ENCODE data around the gene UVRAG.
"Not testable (repeated sequence)": the region's sequence is repeated elsewhere in the genome, so short reads cannot be mapped to it uniquely, and the experiment has no call there.

Gene UVRAG

DNA sequence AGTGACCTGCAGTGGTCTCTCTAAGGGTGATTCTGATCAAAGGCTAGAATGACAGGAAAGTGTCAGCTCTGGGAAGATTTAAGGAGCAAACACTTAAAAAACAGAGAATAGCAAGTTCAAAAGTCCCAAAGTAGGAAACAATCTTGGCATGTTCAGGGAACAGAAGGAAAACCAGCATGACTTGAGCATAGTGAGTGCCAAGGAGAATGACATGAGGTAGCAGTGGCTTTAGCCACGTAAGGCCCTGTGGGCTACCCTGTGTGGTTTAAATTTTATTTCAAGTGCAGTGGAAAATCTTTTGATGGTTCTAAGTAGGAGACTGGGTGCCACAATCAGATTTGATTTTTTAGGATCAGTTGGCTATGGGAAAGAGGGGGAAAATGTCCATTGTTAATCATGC is 241.9 kb downstream of the UVRAG start:
- no peak overlapping the region for H3K4me3 ChIP-seq (ENCODE audit: low read depth, low read length)
- peaks cover 0 to 2% of the 10 kb centered on the region in 2 experiments; a peak in 1 of 3 replicates for H3K36me3 ChIP-seq (ENCODE audit: control insufficient read depth in 2 of 2, insufficient read depth in 1 of 2, low read length in 2 of 2)
- ChIA-PET POLR2A (no interaction called here), CTCF (no interaction called here)
- no peaks in the 10 kb centered on the region for H3K4me1 ChIP-seq (ENCODE audit: control insufficient read depth, insufficient read depth, low read length)
- H3K9me3 ChIP-seq (ENCODE audit: control insufficient read depth, insufficient read depth, low read depth, low read length): no peaks in the 10 kb centered on the region
- H3K27ac ChIP-seq (ENCODE audit: extremely low read depth, low read depth, low read length): no peak overlapping the region
- no peak for TF ChIP-seq HOXA7 (CRISPR knock-in tag; IDR thresholded peaks at IDR 0.05; ENCODE audit: borderline replicate concordance)
- TF ChIP-seq ZNF2 (tag by site-specific recombination; IDR thresholded peaks at IDR 0.05): no peak
- no peak for TF ChIP-seq SETDB1 (IDR thresholded peaks at IDR 0.05; ENCODE audit: insufficient read length, low read length)
- TF ChIP-seq FEZF1 (tag by site-specific recombination; IDR thresholded peaks at IDR 0.05): no peak
- TF ChIP-seq ZNF561 (tag by site-specific recombination; IDR thresholded peaks at IDR 0.05; ENCODE audit: borderline replicate concordance): no peak
- no peak for TF ChIP-seq ZNF544 (tag by site-specific recombination; IDR thresholded peaks at IDR 0.05)
- TF ChIP-seq YY2 (tag by site-specific recombination; IDR thresholded peaks at IDR 0.05): no peak
- TF ChIP-seq ZNF211 (tag by site-specific recombination; IDR thresholded peaks at IDR 0.05; ENCODE audit: low read depth): no peak
- TF ChIP-seq ZNF76 (tag by site-specific recombination; IDR thresholded peaks at IDR 0.05; ENCODE audit: borderline replicate concordance, low read depth): no peak

DNA sequence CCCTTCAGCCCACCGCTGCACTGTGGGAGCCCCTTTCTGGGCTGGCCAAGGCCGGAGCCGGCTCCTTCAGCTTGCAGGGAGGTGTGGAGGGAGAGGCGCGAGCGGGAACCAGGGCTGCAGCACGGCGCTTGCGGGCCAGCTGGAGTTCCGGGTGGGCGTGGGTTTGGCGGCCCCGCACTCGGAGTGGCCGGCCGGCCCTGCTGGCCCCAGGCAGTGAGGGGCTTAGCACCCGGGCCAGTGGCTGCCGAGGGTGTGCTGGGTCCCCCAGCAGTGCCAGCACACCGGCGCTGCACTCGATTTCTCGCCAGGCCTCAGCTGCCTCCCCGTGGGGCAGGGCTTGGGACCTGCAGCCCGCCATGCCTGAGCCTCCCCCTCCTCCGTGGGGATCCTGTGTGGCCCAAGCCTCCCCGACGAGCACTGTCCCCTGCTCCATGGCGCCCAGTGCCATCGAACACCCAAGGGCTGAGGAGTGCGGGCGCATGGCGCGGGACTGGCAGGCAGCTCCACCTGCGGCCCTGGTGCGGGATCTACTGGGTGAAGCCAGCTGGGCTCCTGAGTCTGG is 245.5 kb downstream of the UVRAG start:
- CTCF ChIA-PET; H3K9me3 ChIP-seq (ENCODE audit: control insufficient read depth, insufficient read depth, low read depth, low read length); H3K4me1 ChIP-seq (ENCODE audit: control insufficient read depth, insufficient read depth, low read length); H3K36me3 ChIP-seq (ENCODE audit: control insufficient read depth in 2 of 2, insufficient read depth in 1 of 2, low read length in 2 of 2); H3K27ac ChIP-seq (ENCODE audit: extremely low read depth, low read depth, low read length); POLR2A ChIA-PET; H3K4me3 ChIP-seq (ENCODE audit: low read depth, low read length): not testable (repeated sequence)

DNA sequence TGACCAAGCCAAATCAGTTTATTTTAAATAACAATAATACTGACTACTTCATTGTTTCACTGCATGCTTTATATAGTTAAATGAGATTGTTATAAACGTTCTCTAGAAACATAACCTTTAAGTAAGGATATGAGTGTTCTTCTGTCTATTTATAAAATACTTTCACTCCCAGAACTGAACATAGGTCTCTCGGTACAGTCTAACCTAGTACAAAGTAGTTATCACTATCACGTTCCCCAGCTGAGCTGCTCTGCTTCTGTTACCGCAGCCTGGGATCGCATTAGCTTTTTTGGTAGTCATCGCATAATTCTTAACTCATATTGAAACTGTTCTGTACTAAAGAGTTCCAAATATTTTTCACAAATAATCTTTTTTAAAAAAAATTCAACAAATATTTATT is 247.7 kb downstream of the UVRAG start:
- CTCF ChIA-PET: no interaction called here
- TF ChIP-seq, protein P1, sequence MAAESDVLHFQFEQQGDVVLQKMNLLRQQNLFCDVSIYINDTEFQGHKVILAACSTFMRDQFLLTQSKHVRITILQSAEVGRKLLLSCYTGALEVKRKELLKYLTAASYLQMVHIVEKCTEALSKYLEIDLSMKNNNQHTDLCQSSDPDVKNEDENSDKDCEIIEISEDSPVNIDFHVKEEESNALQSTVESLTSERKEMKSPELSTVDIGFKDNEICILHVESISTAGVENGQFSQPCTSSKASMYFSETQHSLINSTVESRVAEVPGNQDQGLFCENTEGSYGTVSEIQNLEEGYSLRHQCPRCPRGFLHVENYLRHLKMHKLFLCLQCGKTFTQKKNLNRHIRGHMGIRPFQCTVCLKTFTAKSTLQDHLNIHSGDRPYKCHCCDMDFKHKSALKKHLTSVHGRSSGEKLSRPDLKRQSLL (tag by site-specific recombination; IDR thresholded peaks at IDR 0.05): no peak
- TF ChIP-seq ZNF121 (tag by site-specific recombination; IDR thresholded peaks at IDR 0.05): no peak
- no peak for TF ChIP-seq ZFP37 (tag by site-specific recombination; IDR thresholded peaks at IDR 0.05)
- TF ChIP-seq ZSCAN16 (tag by site-specific recombination; IDR thresholded peaks at IDR 0.05): no peak
- TF ChIP-seq, protein P2, sequence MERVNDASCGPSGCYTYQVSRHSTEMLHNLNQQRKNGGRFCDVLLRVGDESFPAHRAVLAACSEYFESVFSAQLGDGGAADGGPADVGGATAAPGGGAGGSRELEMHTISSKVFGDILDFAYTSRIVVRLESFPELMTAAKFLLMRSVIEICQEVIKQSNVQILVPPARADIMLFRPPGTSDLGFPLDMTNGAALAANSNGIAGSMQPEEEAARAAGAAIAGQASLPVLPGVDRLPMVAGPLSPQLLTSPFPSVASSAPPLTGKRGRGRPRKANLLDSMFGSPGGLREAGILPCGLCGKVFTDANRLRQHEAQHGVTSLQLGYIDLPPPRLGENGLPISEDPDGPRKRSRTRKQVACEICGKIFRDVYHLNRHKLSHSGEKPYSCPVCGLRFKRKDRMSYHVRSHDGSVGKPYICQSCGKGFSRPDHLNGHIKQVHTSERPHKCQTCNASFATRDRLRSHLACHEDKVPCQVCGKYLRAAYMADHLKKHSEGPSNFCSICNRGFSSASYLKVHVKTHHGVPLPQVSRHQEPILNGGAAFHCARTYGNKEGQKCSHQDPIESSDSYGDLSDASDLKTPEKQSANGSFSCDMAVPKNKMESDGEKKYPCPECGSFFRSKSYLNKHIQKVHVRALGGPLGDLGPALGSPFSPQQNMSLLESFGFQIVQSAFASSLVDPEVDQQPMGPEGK (tag by site-specific recombination; IDR thresholded peaks at IDR 0.05): no peak
- TF ChIP-seq ZNF16 (tag by site-specific recombination; IDR thresholded peaks at IDR 0.05; ENCODE audit: low read depth): no peak
- TF ChIP-seq ZNF133 (tag by site-specific recombination; IDR thresholded peaks at IDR 0.05): no peak
- no peak for TF ChIP-seq ZNF777 (tag by site-specific recombination; IDR thresholded peaks at IDR 0.05; ENCODE audit: borderline replicate concordance)
- TF ChIP-seq, protein P3, sequence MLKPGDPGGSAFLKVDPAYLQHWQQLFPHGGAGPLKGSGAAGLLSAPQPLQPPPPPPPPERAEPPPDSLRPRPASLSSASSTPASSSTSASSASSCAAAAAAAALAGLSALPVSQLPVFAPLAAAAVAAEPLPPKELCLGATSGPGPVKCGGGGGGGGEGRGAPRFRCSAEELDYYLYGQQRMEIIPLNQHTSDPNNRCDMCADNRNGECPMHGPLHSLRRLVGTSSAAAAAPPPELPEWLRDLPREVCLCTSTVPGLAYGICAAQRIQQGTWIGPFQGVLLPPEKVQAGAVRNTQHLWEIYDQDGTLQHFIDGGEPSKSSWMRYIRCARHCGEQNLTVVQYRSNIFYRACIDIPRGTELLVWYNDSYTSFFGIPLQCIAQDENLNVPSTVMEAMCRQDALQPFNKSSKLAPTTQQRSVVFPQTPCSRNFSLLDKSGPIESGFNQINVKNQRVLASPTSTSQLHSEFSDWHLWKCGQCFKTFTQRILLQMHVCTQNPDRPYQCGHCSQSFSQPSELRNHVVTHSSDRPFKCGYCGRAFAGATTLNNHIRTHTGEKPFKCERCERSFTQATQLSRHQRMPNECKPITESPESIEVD (tag by site-specific recombination; IDR thresholded peaks at IDR 0.05): no peak
- TF ChIP-seq ZNF544 (tag by site-specific recombination; IDR thresholded peaks at IDR 0.05): no peak
- Histone ChIP-seq H3K4me1 (ENCODE audit: control insufficient read depth, insufficient read depth, low read length) (no peaks in the 10 kb centered on the region), H3K4me3 (ENCODE audit: low read depth, low read length) (no peak overlapping the region), H3K9me3 (ENCODE audit: control insufficient read depth, insufficient read depth, low read depth, low read length) (no peaks in the 10 kb centered on the region), H3K36me3 (ENCODE audit: control insufficient read depth in 2 of 2, insufficient read depth in 1 of 2, low read length in 2 of 2) (peaks cover 0 to 10% of the 10 kb centered on the region in 2 experiments; a peak in 1 of 3 replicates), H3K27ac (ENCODE audit: extremely low read depth, low read depth, low read length) (no peak overlapping the region)
- POLR2A ChIA-PET: no interaction called here

Data from HEK293 (cell line).